ENCODE data around the gene LRIG1.

- no peak for TF ChIP-seq CTCF (IDR thresholded peaks at IDR 0.05)
- no peak for TF ChIP-seq POLR2AphosphoS5 (IDR thresholded peaks at IDR 0.05)
Observed at GRCh38 chr3:66451766-66452165, 49.1 kb downstream of the LRIG1 start.

All from upper lobe of left lung (tissue), 4 donors.